Effector CD8-positive, alpha-beta T cell (primary cell): ENCODE results near the gene DACT3.

Experiments
- DNase-seq: peaks from one replicate; lab custom pipeline; 2025; lab: John Stamatoyannopoulos, UW

Gene DACT3

GRCh38 chr19:46668662-46669061 is 7.7 kb upstream of the DACT3 start:
- DNase-seq = no peak

- DNase-seq = no peak
These were observed 4.1 kb upstream of the DACT3 start for GRCh38 chr19:46665072-46665471.

GRCh38 chr19:46661735-46662592 is 982 bp upstream of the DACT3 start:
- peak; percentile 64 for DNase-seq

- no peak for DNase-seq
These were observed 397 bp downstream of the DACT3 start for GRCh38 chr19:46660551-46661019.

- no peak for DNase-seq
These were observed 919 bp downstream of the DACT3 start for GRCh38 chr19:46660008-46660517.

GRCh38 chr19:46659151-46660007 is 1.6 kb downstream of the DACT3 start:
- DNase-seq = no peak

- DNase-seq = no peak
These were observed 4.4 kb downstream of the DACT3 start for GRCh38 chr19:46656541-46656940.

GRCh38 chr19:46654621-46655152 is 6.3 kb downstream of the DACT3 start:
- DNase-seq = no peak

GRCh38 chr19:46650445-46650844 is 10.5 kb downstream of the DACT3 start:
- DNase-seq = no peak

- DNase-seq = no peak
These were observed 11.7 kb downstream of the DACT3 start for GRCh38 chr19:46648961-46649960.

GRCh38 chr19:46648060-46648960 is 12.7 kb downstream of the DACT3 start:
- no peak for DNase-seq

- no peak for DNase-seq
These were observed 14.6 kb downstream of the DACT3 start for GRCh38 chr19:46646402-46646801.

GRCh38 chr19:46644720-46645119 is 16.3 kb downstream of the DACT3 start:
- no peak for DNase-seq

- no peak for DNase-seq
These were observed 20.3 kb downstream of the DACT3 start for GRCh38 chr19:46640656-46641055.

- no peak for DNase-seq
These were observed 21.4 kb downstream of the DACT3 start for GRCh38 chr19:46639358-46640182.

GRCh38 chr19:46637224-46637623 is 23.8 kb downstream of the DACT3 start:
- DNase-seq = no peak

GRCh38 chr19:46635920-46636761 is 24.8 kb downstream of the DACT3 start, which contains the start of gene GNG8:
Gene GNG8 (minus strand): TSS chr19:46636202. CDS start chr19:46634682, 1,520 bp downstream.
- peak; percentile 32 for DNase-seq

- no peak for DNase-seq
These were observed 26.2 kb downstream of the DACT3 start for GRCh38 chr19:46634656-46635218.
